Naive thymus-derived CD4-positive, alpha-beta T cell (primary cell): ENCODE data around the gene VCL. TPM values are rescaled to one million over a fixed set of nuclear protein-coding genes. Genes with fewer than 3 reads are reported as not detected.

Experiments used
- ATAC-seq: fragments of 150-1000 bp; cut with Tn5 transposase; 2 replicates; pipeline ENCODE4 v1.10.0; 2021; ENCODE audit warnings: mild to moderate bottlenecking, moderate library complexity
- CTCF ChIA-PET: fragments of 350-600 bp; sonication (Branson Sonifier 250); formaldehyde crosslinking; loops from one replicate; lab custom pipeline; 2021; ENCODE audit warnings: antibody characterized with exemption; lab: Charles Lee
- POLR2A ChIA-PET: fragments of 350-600 bp; sonication (Branson Sonifier 250); formaldehyde crosslinking; loops from one replicate; lab custom pipeline; 2021; ENCODE audit warnings: antibody characterized with exemption, inconsistent platforms; lab: Charles Lee
- DNase-seq, 9 donors: peaks; one replicate each; pipeline versions ENCODE4 v3.0.0 to v3.0.0-alpha.2; 2020 to 2022; ENCODE audit warnings: mixed read lengths in 1 of 9
- H3K27ac ChIP-seq: one replicate; pipeline ENCODE4 v1.7.0; 2013; ENCODE audit warnings: mild to moderate bottlenecking, low read depth, low read length, moderate library complexity
- H3K27me3 ChIP-seq, 2 donors: one replicate each; pipeline ENCODE4 v1.7.0; 2013; ENCODE audit warnings: low read length in 2 of 2, mild to moderate bottlenecking in 2 of 2, moderate library complexity in 2 of 2; ENCODE audit not compliant: control insufficient read depth in 2 of 2, insufficient read depth in 2 of 2
- H3K36me3 ChIP-seq, 3 experiments: 1 replicate in 2 of 3; 2 replicates in 1 of 3; pipeline ENCODE4 v1.7.0; 2013; ENCODE audit warnings: low read length in 3 of 3, mild to moderate bottlenecking in 3 of 3, moderate library complexity in 1 of 3; ENCODE audit not compliant: insufficient read depth in 3 of 3, control insufficient read depth in 2 of 3
- H3K4me1 ChIP-seq, 2 donors: one replicate each; pipeline ENCODE4 v1.7.0; 2013; ENCODE audit warnings: low read length in 2 of 2, mild to moderate bottlenecking in 2 of 2, moderate library complexity in 1 of 2; ENCODE audit not compliant: control insufficient read depth in 2 of 2, insufficient read depth in 2 of 2
- H3K4me3 ChIP-seq: 2 replicates; pipeline ENCODE4 v1.7.0; 2013; ENCODE audit warnings: mild to moderate bottlenecking, low read length
- H3K9me3 ChIP-seq, 3 experiments: 1 replicate in 2 of 3; 2 replicates in 1 of 3; pipeline ENCODE4 v1.7.0; 2013; ENCODE audit warnings: low read length in 3 of 3; ENCODE audit not compliant: control insufficient read depth in 2 of 3
- H3K27ac Mint-ChIP-seq, 9 donors: one replicate each; pipeline ENCODE4 v1.8.0; 2020 to 2022; ENCODE audit warnings: mixed read lengths in 9 of 9, mild to moderate bottlenecking in 8 of 9, moderate library complexity in 5 of 9, inconsistent platforms in 2 of 9
- H3K27me3 Mint-ChIP-seq, 5 donors: one replicate each; pipeline ENCODE4 v1.8.0; 2021 to 2022; ENCODE audit warnings: mixed read lengths in 5 of 5, mild to moderate bottlenecking in 1 of 5
- H3K36me3 Mint-ChIP-seq, 5 donors: one replicate each; pipeline ENCODE4 v1.8.0; 2020 to 2022; ENCODE audit warnings: mixed read lengths in 5 of 5, mild to moderate bottlenecking in 3 of 5, inconsistent platforms in 1 of 5
- H3K4me1 Mint-ChIP-seq, 7 donors: one replicate each; pipeline ENCODE4 v1.8.0; 2020 to 2022; ENCODE audit warnings: mixed read lengths in 7 of 7, mild to moderate bottlenecking in 3 of 7, inconsistent platforms in 1 of 7
- H3K4me3 Mint-ChIP-seq, 10 donors: one replicate each; pipeline ENCODE4 v1.8.0; 2020 to 2022; ENCODE audit warnings: mild to moderate bottlenecking in 10 of 10, mixed read lengths in 10 of 10, moderate library complexity in 6 of 10, inconsistent platforms in 2 of 10
- H3K9me3 Mint-ChIP-seq, 11 donors: one replicate each; pipeline ENCODE4 v1.8.0; 2020 to 2022; ENCODE audit warnings: mixed read lengths in 11 of 11, mild to moderate bottlenecking in 4 of 11, inconsistent platforms in 1 of 11, moderate library complexity in 1 of 11
- intact Hi-C, 2 donors: fragments of 100-400 bp; cut with micrococcal nuclease; formaldehyde crosslinking; loops; one replicate each; pipeline ENCODE4 v1.15.1; 2023
- polyA plus RNA-seq, 2 donors: library from polyadenylated mRNA; unstranded; fragments of 300-500 nt; fragmentation: Illumina TruSeq; gene quantifications; one replicate each; pipeline ENCODE4 v1.2.3, GENCODE V29; 2021
- total RNA-seq, 6 experiments: library from RNA in 5 of 6; stranded (reverse) in 5 of 6; gene quantifications; 1 replicate in 5 of 6; 2 replicates in 1 of 6; pipeline ENCODE4 v1.2.3 and lab custom pipeline; 2021 to 2026

Gene VCL
- total and polyA plus RNA-seq, 7 experiments from 2014 or later: 9.0 to 67.7 (median 16.5) TPM

- no peak for ATAC-seq
- no peak for DNase-seq
- ChIA-PET POLR2A (interaction anchor here (1.0 kb wide), 1 partner anchor 56 kb away, joined by 3 read pairs; no protein-coding TSS in a partner anchor), CTCF (interaction anchor here (0.7 kb wide), 1 partner anchor 125 kb away, joined by 4 read pairs; no protein-coding TSS in a partner anchor)
- Histone ChIP-seq H3K36me3 (peaks cover 16 to 93% (median 17%) of the 10 kb centered on the region in 3 experiments), H3K4me3 (no peak overlapping the region), H3K9me3 (no peaks in the 10 kb centered on the region), H3K27ac (no peak overlapping the region), H3K4me1 (no peaks in the 10 kb centered on the region), H3K27me3 (no peaks in the 10 kb centered on the region)
- no peak overlapping the region for H3K4me3 Mint-ChIP-seq
- peaks cover 3 to 60% (median 37%) of the 10 kb centered on the region in 5 donors for H3K36me3 Mint-ChIP-seq
- peak overlapping the region in 4 of 9 donors; percentile 6 to 36 (median 30) for H3K27ac Mint-ChIP-seq
- intact Hi-C loops: no loop called here
- no peaks in the 10 kb centered on the region for H3K9me3 Mint-ChIP-seq
- peaks cover 0 to 5% (median 0%) of the 10 kb centered on the region in 7 donors for H3K4me1 Mint-ChIP-seq
- no peaks in the 10 kb centered on the region for H3K27me3 Mint-ChIP-seq
These were observed 112.2 kb downstream of the VCL start for GRCh38 chr10:74110120-74110519.

GRCh38 chr10:74111799-74112198 is 113.9 kb downstream of the VCL start:
- H3K4me1 ChIP-seq: no peaks in the 10 kb centered on the region
- H3K27ac Mint-ChIP-seq: no peak overlapping the region
- intact Hi-C loops: no loop called here

GRCh38 chr10:74113546-74113945 is 115.6 kb downstream of the VCL start:
- ATAC-seq: no peak
- peaks cover 4 to 87% (median 10%) of the 10 kb centered on the region in 3 experiments for H3K36me3 ChIP-seq
- no peak overlapping the region for H3K27ac Mint-ChIP-seq
- no peak for DNase-seq
- H3K4me1 Mint-ChIP-seq: peaks cover 1 to 9% (median 7%) of the 10 kb centered on the region in 7 donors
- H3K9me3 Mint-ChIP-seq: no peaks in the 10 kb centered on the region
- no peaks in the 10 kb centered on the region for H3K9me3 ChIP-seq
- ChIA-PET CTCF (interaction anchor here (0.6 kb wide), 2 partner anchors 12 to 121 kb away, joined by 3 read pairs; no protein-coding TSS in a partner anchor), POLR2A (interaction anchor here (0.6 to 0.7 kb wide), 2 partner anchors 127 to 1025 kb away, joined by 3 read pairs; no protein-coding TSS in a partner anchor)
- H3K4me3 ChIP-seq: no peak overlapping the region
- intact Hi-C loops: no loop called here
- H3K4me3 Mint-ChIP-seq: no peak overlapping the region
- H3K27ac ChIP-seq: no peak overlapping the region
- H3K36me3 Mint-ChIP-seq: peaks cover 3 to 56% (median 29%) of the 10 kb centered on the region in 5 donors
- H3K4me1 ChIP-seq: no peaks in the 10 kb centered on the region
- H3K27me3 Mint-ChIP-seq: no peaks in the 10 kb centered on the region
- no peaks in the 10 kb centered on the region for H3K27me3 ChIP-seq

More at GRCh38 chr10:74111799-74112198, 113.9 kb downstream of the VCL start:
- peaks cover 3 to 63% (median 32%) of the 10 kb centered on the region in 5 donors for H3K36me3 Mint-ChIP-seq
- peaks cover 0 to 9% (median 6%) of the 10 kb centered on the region in 7 donors for H3K4me1 Mint-ChIP-seq
- Histone ChIP-seq H3K4me3 (no peak overlapping the region), H3K9me3 (no peaks in the 10 kb centered on the region), H3K27me3 (no peaks in the 10 kb centered on the region), H3K36me3 (peaks cover 10 to 86% (median 11%) of the 10 kb centered on the region in 3 experiments), H3K27ac (no peak overlapping the region)
- CTCF ChIA-PET: interaction anchor here (0.6 kb wide), 1 partner anchor 114 kb away, joined by 3 read pairs; no protein-coding TSS in a partner anchor
- H3K27me3 Mint-ChIP-seq: no peaks in the 10 kb centered on the region
- ATAC-seq (no peak), DNase-seq (no peak)
- no peaks in the 10 kb centered on the region for H3K9me3 Mint-ChIP-seq
- H3K4me3 Mint-ChIP-seq: no peak overlapping the region
- POLR2A ChIA-PET: interaction anchor here (0.5 kb wide), 1 partner anchor 169 kb away, joined by 3 read pairs; no protein-coding TSS in a partner anchor

- peaks cover 4 to 87% (median 10%) of the 10 kb centered on the region in 3 experiments for H3K36me3 ChIP-seq
These were observed 116.1 kb downstream of the VCL start for GRCh38 chr10:74114041-74114448.

GRCh38 chr10:74117738-74118137 is 119.8 kb downstream of the VCL start:
- DNase-seq: no peak
- no peaks in the 10 kb centered on the region for H3K27me3 Mint-ChIP-seq
- intact Hi-C loops: no loop called here
- no peaks in the 10 kb centered on the region for H3K9me3 ChIP-seq
- ChIA-PET CTCF (no interaction called here), POLR2A (no interaction called here)
- H3K4me3 ChIP-seq: no peak overlapping the region
- H3K27ac Mint-ChIP-seq: peak overlapping the region in 2 of 9 donors; percentile 25 to 43
- peaks cover 6 to 83% (median 9%) of the 10 kb centered on the region in 3 experiments for H3K36me3 ChIP-seq
- no peaks in the 10 kb centered on the region for H3K4me1 ChIP-seq
- no peak overlapping the region for H3K4me3 Mint-ChIP-seq
- H3K4me1 Mint-ChIP-seq: peaks cover 5 to 14% (median 9%) of the 10 kb centered on the region in 7 donors
- H3K27me3 ChIP-seq: no peaks in the 10 kb centered on the region
- H3K36me3 Mint-ChIP-seq: peaks cover 10 to 60% (median 41%) of the 10 kb centered on the region in 5 donors
- H3K9me3 Mint-ChIP-seq: no peaks in the 10 kb centered on the region
- ATAC-seq: no peak
- no peak overlapping the region for H3K27ac ChIP-seq

More at GRCh38 chr10:74114041-74114448, 116.1 kb downstream of the VCL start:
- Mint-ChIP-seq H3K27me3 (no peaks in the 10 kb centered on the region), H3K4me1 (peaks cover 6 to 9% (median 8%) of the 10 kb centered on the region in 7 donors), H3K27ac (peak overlapping the region in 2 of 9 donors; percentile 24 to 74), H3K36me3 (peaks cover 6 to 58% (median 29%) of the 10 kb centered on the region in 5 donors), H3K4me3 (no peak overlapping the region), H3K9me3 (no peaks in the 10 kb centered on the region)
- ATAC-seq: no peak
- CTCF ChIA-PET: no interaction called here
- no peak overlapping the region for H3K27ac ChIP-seq
- POLR2A ChIA-PET: interaction anchor here (0.6 to 1.1 kb wide), 3 partner anchors 10 to 1025 kb away, joined by 3 read pairs; no protein-coding TSS in a partner anchor
- H3K9me3 ChIP-seq: no peaks in the 10 kb centered on the region
- H3K27me3 ChIP-seq: no peaks in the 10 kb centered on the region
- intact Hi-C loops: no loop called here
- H3K4me1 ChIP-seq: no peaks in the 10 kb centered on the region
- no peak overlapping the region for H3K4me3 ChIP-seq
- no peak for DNase-seq

- intact Hi-C loops: no loop called here
- H3K4me1 ChIP-seq: no peaks in the 10 kb centered on the region
- CTCF ChIA-PET: no interaction called here
- no peak overlapping the region for H3K27ac ChIP-seq
- Mint-ChIP-seq H3K27me3 (no peaks in the 10 kb centered on the region), H3K4me1 (peaks cover 5 to 14% (median 8%) of the 10 kb centered on the region in 7 donors), H3K36me3 (peaks cover 11 to 59% (median 37%) of the 10 kb centered on the region in 5 donors), H3K27ac (peak overlapping the region in 7 of 9 donors; percentile 40 to 68 (median 56)), H3K4me3 (no peak overlapping the region), H3K9me3 (no peaks in the 10 kb centered on the region)
- no peak overlapping the region for H3K4me3 ChIP-seq
- no peaks in the 10 kb centered on the region for H3K9me3 ChIP-seq
- no peak for DNase-seq
- H3K27me3 ChIP-seq: no peaks in the 10 kb centered on the region
- POLR2A ChIA-PET: no interaction called here
- H3K36me3 ChIP-seq: peaks cover 6 to 83% (median 11%) of the 10 kb centered on the region in 3 experiments
- no peak for ATAC-seq
These were observed 120.9 kb downstream of the VCL start for GRCh38 chr10:74118804-74119203.
